HG03354 (cell line): ENCODE data around the gene PDCD4.
A peak's percentile ranks its signal among the peaks of the same experiment; 100 is the strongest.

ENCODE experiments used
- ATAC-seq: cut with Tn5 transposase; IDR thresholded peaks from one replicate; pipeline ENCODE4 v1.9.1; 2021; ENCODE audit warnings: mild to moderate bottlenecking; ENCODE audit not compliant: unreplicated experiment, poor library complexity, severe bottlenecking

Gene PDCD4

DNA sequence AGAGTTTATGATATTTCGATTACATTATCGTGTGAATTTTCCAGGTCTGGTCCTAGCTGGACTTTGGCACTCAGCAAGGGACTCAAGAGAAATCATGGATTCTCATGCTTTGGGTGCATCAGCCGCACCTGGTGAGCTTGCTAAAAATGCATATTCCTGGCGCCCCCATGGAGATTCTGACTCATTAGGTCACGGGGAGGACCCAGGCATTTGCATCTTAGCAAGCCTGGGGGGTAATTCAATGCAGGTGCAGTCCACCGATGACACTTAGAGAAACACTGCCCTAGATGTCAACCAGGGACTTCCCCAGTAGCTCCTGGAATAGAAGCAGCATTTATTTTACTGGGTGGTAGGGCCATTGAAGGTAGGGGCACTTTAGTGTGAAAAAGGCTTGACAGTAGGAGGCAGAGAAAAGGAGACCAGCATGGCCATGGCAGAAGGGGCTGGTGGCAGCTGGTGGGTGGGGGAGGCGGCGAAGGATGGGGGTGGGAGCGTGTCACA is 29.9 kb upstream of the PDCD4 start:
- peak; percentile 73 for ATAC-seq

- no peak for ATAC-seq
Observed at GRCh38 chr10:110842326-110842904, 29.3 kb upstream of the PDCD4 start.

DNA sequence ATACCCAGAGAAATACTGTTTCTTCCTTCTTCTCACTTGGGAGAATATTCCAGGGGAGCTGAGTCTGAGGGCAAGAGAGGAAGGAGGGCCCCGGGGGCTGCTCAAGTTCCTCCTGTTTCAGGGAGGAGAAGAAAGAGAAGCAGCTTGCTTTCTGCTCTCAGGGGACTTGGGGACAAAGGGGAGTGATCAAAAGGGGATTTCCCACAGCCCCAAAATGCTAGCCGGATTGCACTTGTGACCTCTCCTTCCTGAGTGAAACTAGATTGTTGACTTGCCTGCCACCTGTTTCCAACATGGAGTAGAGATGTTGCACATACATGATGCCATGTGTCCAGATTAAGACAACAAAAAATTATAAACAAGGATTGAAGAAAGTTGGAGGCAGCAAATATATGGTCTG is 28.7 kb upstream of the PDCD4 start:
- peak; percentile 84 for ATAC-seq

GRCh38 chr10:110843796-110844616 is 27.7 kb upstream of the PDCD4 start:
- no peak for ATAC-seq

GRCh38 chr10:110844617-110844881 is 27.2 kb upstream of the PDCD4 start:
- no peak for ATAC-seq

DNA sequence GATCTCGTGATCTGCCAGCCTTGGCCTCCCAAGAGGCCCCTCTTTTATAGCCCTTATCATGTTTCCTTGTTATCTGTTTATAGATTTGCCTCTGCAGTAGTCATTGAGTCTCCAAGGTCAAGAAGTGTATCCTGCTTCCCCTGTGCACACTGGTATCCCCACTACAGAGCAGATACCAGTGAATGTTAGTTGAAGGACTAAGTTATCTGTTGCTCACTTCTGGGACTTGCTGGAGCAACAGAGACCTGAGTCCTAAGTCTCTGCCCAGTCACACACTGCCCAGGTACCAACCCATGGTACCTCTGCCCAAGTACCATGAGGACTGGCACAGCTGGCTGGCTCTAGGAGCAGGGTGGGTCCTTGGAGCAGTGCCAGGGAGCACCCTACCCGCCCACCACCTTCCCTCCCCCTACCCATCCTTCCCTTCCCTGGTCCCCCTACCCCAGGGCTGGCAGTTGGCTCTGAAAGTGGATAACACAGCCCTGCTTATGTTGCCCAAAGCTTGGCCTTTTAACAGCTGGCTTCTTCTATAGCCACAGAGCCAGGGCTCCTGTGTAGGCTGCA is 26.5 kb upstream of the PDCD4 start:
- no peak for ATAC-seq

DNA sequence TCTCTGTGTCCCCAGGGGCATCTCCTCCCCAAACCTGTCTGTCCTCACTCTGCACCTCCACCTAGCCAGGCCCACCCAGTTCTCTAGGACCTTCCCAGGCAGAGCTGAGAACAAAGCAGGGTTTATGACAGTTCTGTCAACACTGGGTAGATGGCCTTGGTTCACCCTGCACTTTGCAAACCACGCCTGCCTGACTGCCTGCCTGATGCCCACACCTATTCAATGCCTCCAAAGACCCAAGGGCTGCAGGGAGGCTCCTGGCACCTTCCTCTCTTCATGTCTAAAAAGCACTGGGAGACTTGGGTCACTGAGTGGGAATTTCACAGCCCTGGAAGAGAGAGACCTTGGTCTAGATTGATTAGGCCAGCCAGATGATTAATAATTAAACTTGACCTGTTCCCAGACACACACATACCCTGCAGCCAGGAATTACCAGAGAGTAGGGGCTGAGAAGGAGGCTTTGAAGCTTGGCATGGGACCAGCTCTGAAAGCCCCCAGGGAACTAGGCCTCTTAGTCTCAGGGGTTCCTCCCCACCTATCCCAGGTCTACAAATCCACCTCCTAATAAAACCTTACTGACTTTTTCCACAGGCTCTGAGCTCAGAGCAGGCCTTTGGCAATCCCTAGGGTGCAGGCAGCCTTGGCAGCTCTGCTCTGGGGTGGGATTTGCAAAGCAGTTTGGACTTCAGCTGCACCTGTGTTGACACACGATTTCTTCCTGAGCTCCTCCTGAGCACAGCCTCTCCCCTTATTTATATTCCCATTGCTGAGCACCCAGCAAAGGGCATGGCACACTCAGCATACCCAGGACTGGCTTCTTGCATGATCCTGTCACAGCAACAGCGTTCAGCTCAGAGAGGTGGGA is 25.7 kb upstream of the PDCD4 start:
- no peak for ATAC-seq

- ATAC-seq = no peak
Observed at GRCh38 chr10:110847374-110847773, 24.4 kb upstream of the PDCD4 start.

- no peak for ATAC-seq
Observed at GRCh38 chr10:110848106-110848505, 23.6 kb upstream of the PDCD4 start.

- ATAC-seq = no peak
Observed at GRCh38 chr10:110850099-110850498, 21.6 kb upstream of the PDCD4 start.

DNA sequence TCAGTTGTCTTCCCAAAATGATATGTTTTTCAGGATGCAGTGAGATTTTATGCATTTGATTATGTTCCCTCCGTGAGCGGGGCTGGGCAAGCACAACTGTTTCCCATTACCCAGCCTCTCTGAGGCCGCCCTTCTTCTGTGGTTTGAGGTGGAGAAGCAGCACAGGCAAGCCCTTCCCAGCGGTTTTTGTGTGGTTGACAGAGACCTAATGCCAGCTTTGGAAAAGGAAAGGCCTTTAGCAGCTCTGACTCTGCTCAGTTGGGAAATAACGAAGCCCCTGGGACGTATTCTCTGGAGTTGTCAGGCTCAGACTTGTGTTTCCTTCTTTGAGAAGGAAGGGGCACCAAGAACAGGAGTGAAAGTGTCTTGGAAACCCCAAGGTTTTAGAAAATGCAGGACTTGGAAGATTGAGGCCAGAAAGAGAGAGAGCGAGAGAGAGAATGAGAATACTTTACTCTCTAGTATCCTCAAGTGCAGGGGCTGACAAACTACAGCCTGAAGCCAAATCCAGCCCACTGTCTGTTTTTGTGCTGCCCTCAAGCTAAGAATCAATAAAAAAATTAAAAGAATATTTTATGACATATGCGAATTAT is 20.6 kb upstream of the PDCD4 start:
- ATAC-seq = no peak

- no peak for ATAC-seq
Observed at GRCh38 chr10:110852255-110852896, 19.4 kb upstream of the PDCD4 start.

- no peak for ATAC-seq
Observed at GRCh38 chr10:110852947-110853346, 18.8 kb upstream of the PDCD4 start.

GRCh38 chr10:110853921-110854605 is 17.7 kb upstream of the PDCD4 start:
- no peak for ATAC-seq

- ATAC-seq = peak; percentile 39
Observed at GRCh38 chr10:110857265-110858171, 14.2 kb upstream of the PDCD4 start.

DNA sequence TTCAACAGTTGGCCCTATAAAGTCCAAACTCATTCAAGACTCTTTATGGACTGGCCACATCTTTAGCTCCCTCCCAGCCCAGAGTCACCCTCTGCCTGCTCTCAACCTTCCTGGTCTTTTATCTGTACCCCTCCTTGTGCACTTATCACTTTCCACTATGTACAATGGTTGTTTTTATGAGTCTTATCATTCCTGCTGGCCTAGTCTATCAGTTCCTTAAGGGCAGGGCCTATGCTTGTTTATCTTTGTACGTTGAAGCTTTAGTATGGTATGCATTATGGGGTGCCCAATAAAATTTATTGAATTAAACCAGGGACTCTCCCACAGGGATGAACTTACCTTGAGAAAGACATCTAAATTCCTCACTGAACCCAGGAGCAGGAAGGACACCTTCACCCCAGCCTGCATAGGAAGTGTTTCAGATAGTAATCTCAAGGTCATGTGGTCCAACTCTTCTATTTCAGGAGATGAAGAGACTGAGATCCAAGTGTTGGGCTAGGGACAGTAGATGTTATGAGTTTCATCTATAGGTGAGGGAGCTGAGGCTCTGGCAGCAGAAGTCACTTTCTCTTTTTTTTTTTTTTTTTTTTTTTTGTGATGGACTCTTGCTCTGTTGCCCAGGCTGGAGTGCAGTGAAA is 13.3 kb upstream of the PDCD4 start:
- ATAC-seq = no peak

DNA sequence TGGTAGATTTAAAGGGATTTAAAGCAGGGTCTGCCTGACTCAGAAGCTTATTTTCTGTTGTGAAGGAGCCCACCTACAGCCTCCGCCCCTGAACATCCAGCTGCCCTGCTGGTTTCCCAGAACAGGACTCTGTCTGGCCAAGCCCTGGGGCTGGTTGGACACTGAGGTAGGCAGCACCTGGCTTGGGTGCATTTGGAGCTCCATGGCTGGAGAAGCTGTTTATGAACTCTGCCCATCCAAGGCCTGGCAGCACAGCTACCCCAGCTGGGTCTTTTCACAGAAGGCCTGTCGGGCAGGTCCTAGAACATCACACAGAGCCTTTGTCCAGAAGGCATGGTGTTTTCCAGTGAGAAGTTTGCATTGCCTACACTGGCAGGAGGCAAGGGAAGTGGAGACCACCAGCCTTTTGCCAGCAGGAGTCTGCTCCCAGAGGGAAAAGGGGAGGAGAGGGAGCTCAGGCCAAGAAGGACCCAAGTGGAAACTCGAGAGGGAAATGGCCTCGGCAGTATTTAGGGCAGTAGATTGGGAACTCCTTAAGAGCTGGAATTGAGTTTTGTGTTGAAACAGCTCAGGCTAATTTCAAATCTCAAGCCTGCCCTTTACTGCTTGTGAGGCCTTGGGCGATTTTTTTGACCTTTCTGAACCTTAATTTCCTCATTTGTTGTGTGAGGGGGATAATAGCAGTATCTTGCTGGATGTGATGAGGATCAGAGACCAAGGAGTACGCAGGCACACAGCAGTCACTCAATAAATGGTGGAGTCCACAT is 12.3 kb upstream of the PDCD4 start:
- ATAC-seq = no peak
